Endometrium (tissue), 2 donors: ENCODE data around the gene PHLPP1.

Experiments used
- FAIRE-seq: peaks from 2 replicates; lab custom pipeline; 2012; peaks lifted over from hg19 to GRCh38; lab: Jason Lieb, UNC
- donor health status: control.
- donor health status: control.

Gene PHLPP1

GRCh38 chr18:62984656-62985315 lies 269.4 kb downstream of the PHLPP1 start:
- FAIRE-seq = no peak

GRCh38 chr18:62986490-62986889 lies 271.1 kb downstream of the PHLPP1 start:
- no peak for FAIRE-seq

- FAIRE-seq = no peak
Measured at GRCh38 chr18:62987055-62987830, 271.9 kb downstream of the PHLPP1 start.

GRCh38 chr18:62987859-62988258 lies 272.5 kb downstream of the PHLPP1 start:
- FAIRE-seq = no peak

- FAIRE-seq = no peak
Measured at GRCh38 chr18:62988471-62988870, 273.1 kb downstream of the PHLPP1 start.

GRCh38 chr18:62989195-62989594 lies 273.9 kb downstream of the PHLPP1 start:
- FAIRE-seq = no peak

- FAIRE-seq = no peak
Measured at GRCh38 chr18:62990653-62991052, 275.3 kb downstream of the PHLPP1 start.

GRCh38 chr18:62991389-62991788 lies 276.0 kb downstream of the PHLPP1 start:
- FAIRE-seq = no peak

- no peak for FAIRE-seq
Measured at GRCh38 chr18:62991959-62992358, 276.6 kb downstream of the PHLPP1 start.

- FAIRE-seq = no peak
Measured at GRCh38 chr18:62992877-62993365, 277.6 kb downstream of the PHLPP1 start.

GRCh38 chr18:62996566-62996965 lies 281.2 kb downstream of the PHLPP1 start:
- FAIRE-seq = no peak

GRCh38 chr18:62997076-62997475 lies 281.7 kb downstream of the PHLPP1 start:
- FAIRE-seq = no peak

GRCh38 chr18:62998443-62998842 lies 283.1 kb downstream of the PHLPP1 start:
- no peak for FAIRE-seq

GRCh38 chr18:62999392-62999791 lies 284.1 kb downstream of the PHLPP1 start:
- FAIRE-seq = no peak

GRCh38 chr18:62999921-63000320 lies 284.6 kb downstream of the PHLPP1 start:
- FAIRE-seq = no peak

GRCh38 chr18:63000839-63001238 lies 285.5 kb downstream of the PHLPP1 start:
- FAIRE-seq = no peak

GRCh38 chr18:63001861-63002260 lies 286.5 kb downstream of the PHLPP1 start:
- FAIRE-seq = no peak

- no peak for FAIRE-seq
Measured at GRCh38 chr18:63002305-63002704, 287.0 kb downstream of the PHLPP1 start.

GRCh38 chr18:63002803-63003445 lies 287.6 kb downstream of the PHLPP1 start:
- no peak for FAIRE-seq

- no peak for FAIRE-seq
Measured at GRCh38 chr18:63003899-63004298, 288.6 kb downstream of the PHLPP1 start.

- no peak for FAIRE-seq
Measured at GRCh38 chr18:63004466-63005089, 289.2 kb downstream of the PHLPP1 start.

- FAIRE-seq = no peak
Measured at GRCh38 chr18:63005306-63005705, 290.0 kb downstream of the PHLPP1 start.

GRCh38 chr18:63007231-63007630 lies 291.9 kb downstream of the PHLPP1 start:
- FAIRE-seq = no peak
